T-helper 9 cell (primary cell): ENCODE measurements around the gene PCDH7.

Experiments used
- DNase-seq: peaks from one replicate; pipeline ENCODE4 v3.0.0-alpha.2; 2020
- total RNA-seq, 2 donors: gene quantifications; one replicate each; lab custom pipeline; 2026; lab: John Stamatoyannopoulos, UW

The PCDH7 gene, protein sequence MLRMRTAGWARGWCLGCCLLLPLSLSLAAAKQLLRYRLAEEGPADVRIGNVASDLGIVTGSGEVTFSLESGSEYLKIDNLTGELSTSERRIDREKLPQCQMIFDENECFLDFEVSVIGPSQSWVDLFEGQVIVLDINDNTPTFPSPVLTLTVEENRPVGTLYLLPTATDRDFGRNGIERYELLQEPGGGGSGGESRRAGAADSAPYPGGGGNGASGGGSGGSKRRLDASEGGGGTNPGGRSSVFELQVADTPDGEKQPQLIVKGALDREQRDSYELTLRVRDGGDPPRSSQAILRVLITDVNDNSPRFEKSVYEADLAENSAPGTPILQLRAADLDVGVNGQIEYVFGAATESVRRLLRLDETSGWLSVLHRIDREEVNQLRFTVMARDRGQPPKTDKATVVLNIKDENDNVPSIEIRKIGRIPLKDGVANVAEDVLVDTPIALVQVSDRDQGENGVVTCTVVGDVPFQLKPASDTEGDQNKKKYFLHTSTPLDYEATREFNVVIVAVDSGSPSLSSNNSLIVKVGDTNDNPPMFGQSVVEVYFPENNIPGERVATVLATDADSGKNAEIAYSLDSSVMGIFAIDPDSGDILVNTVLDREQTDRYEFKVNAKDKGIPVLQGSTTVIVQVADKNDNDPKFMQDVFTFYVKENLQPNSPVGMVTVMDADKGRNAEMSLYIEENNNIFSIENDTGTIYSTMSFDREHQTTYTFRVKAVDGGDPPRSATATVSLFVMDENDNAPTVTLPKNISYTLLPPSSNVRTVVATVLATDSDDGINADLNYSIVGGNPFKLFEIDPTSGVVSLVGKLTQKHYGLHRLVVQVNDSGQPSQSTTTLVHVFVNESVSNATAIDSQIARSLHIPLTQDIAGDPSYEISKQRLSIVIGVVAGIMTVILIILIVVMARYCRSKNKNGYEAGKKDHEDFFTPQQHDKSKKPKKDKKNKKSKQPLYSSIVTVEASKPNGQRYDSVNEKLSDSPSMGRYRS (N-terminal part only)
- 0 to 0.21 reads per million in 2 donors for total RNA-seq

DNA sequence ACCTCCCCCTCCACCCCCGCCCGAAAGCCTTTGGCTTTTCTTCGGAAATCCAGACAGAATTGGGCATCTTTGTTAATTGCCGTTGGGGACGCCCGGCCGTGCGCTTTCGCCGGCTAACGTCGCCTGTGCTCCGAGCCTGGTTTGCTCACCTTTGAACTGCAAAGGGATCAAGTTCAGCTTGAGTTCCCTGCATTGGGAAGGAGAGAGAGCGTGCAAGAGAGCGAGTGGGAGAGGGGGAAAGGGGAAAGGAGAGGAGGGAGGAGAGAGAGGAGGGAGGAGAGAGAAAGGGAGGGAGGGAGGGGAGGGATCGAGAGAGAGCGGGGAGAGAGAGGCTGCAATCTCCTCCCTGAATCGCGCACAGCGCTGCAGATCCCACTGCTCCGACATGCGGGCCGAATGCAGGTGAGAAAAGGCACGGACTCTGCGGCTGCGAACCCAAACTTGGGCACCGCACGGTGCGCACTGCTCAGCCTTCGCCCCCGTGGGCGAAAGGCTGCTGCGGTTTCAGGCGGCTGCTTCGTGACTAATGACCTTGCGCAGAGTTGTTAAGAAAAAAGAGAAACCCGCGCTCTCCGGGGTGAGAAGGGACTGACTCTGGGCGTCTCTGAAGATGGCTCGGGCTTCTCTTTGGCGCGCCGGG is at the start of gene PCDH7:
TSS of gene PCDH7 (plus strand) at position 349 of the 640 bp plus-strand sequence. CDS start 1,054 bp downstream, outside the sequence.
- DNase-seq, result no peak

DNA sequence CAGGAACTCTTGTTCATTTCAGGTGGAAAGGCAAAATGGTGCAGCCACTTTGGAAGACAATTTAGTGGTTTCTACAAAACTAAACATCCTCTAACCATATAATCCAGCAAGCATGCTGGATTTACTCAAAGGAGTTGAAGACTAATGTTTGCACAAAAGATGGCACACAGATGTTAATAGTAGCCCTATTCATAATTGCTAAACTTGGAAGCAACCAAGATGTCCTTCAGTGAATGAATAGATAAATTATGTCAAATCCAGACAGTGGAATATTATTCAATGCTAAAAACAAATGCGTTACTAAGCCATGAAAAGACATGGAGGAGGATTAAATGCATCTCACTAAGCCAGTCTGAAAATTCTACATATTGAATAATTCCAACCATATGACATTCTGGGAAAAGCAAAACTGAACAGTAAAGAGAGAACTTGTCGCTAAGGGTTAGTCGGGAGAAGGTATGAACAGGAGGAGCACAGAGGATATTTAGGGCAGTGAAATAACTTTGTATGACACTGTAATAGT is 48.2 kb upstream of the PCDH7 start:
- no peak for DNase-seq

DNA sequence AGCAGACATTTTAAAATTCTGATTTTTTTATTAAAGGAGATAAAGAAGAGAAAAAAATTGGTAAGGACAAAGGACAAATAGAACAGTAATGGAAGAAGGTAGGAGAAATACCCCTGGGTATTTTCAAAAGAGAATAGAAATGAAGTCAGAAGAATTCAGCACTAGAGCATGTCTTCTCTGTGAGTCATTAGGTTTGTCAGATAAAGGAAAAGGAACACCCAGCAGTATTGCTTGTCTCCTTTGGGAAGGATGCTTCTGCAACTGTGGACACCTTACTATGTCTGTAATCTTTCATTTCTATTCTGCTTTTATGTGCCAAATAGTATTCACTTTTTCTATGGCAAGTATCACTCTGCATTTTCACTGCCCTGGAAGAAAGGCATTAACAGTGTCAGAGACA is 24.0 kb upstream of the PCDH7 start:
- DNase-seq, result no peak

DNA sequence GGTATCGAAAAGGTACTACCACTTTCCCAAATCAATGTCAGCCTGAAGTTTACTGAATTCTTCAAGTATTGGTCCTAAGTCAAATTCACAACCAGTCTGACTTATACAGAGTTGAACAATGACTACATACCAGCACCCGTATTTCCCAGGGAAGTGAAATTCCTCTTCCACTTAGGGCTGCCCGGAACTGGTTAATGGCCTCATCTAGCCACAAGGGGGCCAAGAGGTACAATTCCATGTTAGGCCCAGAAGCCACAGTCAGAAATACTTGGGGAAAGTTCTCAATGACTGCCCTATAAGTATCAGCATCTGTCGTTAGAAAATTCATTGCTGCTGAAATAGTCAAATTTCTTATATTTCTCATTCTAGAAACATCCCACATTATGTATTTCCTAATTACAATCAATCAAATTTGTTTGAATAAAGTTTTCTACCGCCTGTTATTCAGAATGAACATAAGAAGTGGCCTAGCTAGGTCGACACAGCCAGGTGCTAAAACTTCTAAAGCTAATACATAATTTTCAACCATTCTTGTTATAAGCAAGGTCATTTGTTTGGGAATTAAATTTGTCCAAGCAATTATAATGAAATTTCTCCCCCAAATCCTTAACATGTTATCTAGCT is 5.6 kb upstream of the PCDH7 start:
- no peak for DNase-seq

DNA sequence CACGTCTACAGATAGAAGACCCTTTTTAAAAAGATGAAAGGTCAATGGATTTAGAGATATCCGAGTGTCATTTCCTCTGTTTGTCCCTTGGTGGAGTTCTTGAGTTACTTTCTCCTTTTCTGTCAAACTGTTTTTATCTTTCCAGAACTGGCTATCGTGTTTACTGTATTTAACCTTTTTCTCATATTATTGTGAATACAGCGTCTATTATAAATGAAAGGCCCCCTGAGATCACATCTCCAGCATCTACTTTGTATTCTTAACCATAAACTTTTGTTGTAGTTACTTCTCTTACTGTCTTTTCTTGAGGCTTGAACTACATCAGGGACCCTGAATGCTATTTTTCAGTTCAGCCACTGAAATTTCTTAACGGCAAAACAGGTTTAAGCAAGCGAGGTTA is 4.0 kb upstream of the PCDH7 start:
- no peak for DNase-seq

DNA sequence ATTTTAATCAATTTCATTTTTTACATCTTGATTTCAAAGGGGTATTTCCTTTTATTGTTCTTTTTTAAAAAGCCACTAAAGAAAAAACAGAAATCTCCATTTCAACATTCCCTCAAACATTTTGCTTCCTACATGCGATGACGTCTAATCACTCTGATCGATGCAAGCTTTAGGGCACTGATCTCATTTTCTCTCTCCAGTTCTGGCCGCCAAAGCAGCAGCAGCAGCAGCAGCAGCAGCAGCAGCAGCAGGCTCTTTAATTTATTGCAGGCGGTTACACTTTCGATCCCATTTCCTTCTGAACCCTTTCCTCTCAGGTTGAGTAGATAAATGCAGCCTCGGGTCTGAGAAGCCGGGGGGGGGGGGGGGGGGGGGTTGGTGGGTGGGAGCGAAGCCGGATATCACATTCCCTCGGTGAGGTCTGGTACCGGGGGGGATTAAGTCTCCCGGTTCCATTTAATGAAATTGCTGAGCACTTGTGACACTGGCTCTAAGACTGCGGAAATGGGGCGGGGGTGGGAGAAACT is 3.4 kb upstream of the PCDH7 start:
- no peak for DNase-seq

DNA sequence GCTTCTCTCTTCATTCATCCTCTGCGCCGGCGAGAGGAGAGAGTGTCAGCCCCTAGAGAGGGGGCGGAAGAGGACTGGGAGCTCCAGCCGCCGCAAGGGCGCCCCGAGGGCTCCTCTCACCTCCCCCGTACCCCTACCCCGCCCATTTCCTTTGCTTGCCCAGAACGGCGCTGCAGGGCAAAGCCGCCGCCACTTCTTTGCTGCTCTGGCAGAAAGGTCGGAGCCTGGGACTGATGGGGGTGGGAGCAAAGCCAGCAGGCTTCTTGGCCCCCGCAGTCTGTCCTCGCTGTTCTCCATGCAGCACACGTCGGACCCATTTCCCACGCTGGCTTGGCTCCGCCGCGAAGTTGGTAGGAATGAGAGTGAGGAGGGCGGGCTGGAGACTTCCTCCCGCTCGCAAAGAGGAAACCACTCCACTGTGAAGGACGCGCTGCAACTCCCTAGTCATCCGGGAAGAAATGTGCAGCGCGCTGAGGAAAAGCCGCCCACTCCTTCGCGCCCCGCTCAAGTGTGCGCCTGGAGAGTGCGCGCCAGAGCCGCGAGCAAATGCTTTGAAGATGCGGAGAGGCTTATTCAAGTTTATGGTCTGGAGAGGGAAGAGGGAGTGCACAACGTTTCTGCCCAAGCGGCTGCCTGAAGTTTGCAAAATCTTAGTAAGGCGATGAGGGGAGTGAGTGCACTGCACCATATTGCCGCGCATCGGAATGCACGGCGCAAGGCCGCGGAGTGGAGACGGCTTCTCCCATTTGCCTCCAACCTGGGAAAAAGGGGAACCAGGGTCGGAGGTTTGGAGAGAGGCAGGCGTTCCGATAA is 2.8 kb upstream of the PCDH7 start:
- no peak for DNase-seq

DNA sequence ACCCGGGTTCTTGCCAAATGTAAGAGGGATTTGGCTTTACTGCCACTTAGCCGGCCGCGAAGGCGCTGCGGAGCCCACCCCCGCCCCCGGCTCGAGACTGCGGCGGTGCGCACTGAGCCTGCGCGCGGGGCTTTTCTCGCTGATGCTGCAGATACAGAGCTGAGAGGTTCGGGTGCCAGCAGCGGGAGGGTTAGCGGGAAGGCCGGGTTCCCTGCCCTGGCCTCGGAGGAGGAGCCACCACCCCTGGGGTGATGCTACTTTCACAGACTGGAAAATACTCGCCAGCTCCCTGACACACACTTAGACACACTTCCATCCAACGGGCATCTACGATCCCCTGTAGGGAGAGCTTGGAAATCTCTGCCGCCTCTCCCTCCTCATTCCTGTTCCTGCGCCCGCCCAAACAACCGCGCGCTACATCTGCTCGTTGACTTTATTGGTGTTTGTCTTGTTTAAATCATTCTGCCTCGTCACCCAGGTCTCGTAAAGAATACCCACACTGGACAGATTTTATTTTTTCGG is 2.1 kb upstream of the PCDH7 start:
- no peak for DNase-seq

DNA sequence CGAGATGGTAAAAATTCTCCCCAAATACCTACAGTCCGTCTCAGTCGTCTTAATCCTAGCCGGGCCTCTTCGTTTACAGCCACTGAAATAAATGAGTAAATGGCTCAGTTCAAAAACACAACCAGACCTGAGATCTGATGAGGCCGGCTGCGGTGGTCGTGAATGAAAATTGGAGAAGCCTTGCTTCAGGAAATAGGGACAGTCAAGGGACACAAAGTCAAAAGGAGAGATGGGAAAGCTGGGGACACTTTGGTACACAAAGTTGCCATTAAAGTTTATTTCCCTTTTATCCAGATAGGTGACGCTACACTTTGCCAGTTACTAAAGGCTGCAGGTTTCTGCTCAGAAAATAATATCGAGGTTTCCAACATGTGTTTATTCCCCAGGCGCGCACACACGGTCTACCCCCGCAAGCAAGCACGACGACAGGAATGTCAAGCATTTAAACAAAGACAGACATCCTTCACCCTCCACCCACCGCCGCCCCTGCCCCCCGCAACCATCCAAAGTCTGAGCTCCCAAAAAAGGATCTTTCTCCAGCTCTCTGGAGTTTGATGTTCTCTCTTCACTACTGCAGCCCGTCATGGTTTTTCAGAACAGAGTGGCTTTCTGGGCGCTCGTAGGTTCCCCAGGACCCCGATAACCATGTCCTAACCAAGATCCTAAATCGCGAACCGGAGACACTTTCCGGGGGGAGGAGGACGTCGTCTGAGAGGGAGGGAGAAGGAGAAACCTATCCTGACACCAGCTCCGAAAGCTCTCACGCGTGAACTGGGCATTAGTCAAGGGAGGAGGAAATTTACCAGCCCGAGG is 1.3 kb upstream of the PCDH7 start:
- DNase-seq, result no peak

DNA sequence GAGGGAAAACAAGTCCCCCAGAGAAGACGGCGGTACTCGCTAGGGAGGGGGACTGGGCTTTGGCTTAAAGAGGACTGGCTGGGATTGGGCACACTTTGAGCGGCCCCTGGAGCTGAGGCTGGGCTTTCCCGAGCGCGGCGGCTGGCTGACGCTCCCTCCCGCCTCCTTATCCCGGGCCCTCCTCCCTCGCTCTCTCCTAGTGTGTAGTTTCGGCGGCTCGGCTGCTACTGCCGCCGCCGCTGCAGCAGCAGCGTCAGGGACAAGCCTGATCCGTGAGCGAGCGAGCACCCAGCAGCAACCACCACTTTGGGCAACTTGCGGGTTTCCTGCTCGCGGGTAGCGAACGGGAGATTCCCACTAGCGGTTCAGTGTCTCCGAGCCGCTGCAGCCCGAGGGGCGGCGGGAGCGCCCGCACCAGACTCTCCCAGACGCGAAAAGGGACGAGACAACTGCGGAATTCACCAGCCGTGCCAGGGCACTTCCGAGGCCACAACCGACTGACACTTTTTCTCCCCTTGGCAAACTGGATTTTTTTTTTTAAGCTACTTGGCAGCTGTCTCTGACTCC is 632 bp upstream of the PCDH7 start:
- no peak for DNase-seq

DNA sequence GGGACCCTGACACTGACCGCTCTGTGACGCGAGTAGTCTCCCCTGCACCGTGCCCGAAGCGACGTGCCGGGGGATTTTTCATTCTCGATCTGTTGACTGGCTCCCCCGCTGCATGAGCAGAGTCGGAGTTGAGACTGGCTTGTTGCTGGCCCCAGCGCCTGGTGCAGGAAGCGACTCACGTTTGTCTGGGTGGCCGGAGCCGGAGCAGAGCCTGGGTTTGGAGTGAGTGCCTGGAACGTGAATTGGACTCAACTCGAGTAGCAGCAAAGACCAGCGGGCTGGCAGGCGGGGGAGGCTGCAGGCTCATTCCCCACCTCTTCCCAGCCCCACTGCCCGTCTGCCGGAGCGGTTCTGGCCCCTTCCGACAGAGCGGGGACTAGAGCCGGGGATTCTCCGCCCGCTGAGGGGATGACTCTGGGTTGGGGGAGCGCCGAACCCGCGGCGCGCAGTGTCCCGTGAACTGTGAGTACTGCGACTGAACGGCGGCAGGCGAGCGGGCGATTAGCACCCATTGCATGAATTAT is 554 bp downstream of the PCDH7 start:
- DNase-seq, result no peak

DNA sequence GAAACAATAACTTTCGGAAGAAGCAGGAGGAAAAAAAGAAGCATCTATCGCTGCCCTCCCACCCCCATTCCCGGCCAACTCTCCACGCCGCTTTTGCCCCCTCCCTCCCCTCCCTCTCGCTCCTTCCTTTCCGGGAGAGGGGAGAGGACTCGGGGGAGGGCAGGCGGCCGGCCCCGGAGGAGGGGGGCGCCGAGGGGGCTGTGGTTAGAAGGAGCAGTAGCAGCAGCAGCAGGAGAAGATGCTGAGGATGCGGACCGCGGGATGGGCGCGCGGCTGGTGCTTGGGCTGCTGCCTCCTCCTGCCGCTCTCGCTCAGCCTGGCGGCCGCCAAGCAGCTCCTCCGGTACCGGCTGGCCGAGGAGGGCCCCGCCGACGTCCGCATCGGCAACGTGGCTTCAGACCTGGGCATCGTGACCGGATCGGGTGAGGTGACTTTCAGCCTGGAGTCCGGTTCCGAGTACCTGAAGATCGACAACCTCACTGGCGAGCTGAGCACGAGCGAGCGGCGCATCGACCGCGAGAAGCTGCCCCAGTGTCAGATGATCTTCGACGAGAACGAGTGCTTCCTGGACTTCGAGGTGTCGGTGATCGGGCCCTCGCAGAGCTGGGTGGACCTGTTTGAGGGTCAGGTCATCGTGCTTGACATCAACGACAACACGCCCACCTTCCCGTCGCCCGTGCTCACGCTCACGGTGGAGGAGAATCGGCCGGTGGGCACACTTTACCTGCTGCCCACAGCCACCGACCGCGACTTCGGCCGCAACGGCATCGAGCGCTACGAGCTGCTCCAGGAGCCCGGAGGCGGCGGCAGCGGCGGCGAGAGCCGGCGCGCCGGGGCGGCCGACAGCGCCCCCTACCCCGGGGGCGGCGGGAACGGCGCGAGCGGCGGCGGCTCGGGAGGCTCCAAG is 1.3 kb downstream of the PCDH7 start:
- no peak for DNase-seq

DNA sequence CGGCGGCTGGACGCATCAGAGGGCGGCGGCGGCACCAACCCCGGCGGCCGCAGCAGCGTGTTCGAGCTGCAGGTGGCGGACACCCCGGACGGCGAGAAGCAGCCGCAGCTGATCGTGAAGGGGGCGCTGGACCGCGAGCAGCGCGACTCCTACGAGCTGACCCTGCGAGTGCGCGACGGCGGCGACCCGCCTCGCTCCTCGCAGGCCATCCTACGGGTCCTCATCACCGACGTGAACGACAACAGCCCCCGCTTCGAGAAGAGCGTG is 1.9 kb downstream of the PCDH7 start:
- DNase-seq, result no peak

DNA sequence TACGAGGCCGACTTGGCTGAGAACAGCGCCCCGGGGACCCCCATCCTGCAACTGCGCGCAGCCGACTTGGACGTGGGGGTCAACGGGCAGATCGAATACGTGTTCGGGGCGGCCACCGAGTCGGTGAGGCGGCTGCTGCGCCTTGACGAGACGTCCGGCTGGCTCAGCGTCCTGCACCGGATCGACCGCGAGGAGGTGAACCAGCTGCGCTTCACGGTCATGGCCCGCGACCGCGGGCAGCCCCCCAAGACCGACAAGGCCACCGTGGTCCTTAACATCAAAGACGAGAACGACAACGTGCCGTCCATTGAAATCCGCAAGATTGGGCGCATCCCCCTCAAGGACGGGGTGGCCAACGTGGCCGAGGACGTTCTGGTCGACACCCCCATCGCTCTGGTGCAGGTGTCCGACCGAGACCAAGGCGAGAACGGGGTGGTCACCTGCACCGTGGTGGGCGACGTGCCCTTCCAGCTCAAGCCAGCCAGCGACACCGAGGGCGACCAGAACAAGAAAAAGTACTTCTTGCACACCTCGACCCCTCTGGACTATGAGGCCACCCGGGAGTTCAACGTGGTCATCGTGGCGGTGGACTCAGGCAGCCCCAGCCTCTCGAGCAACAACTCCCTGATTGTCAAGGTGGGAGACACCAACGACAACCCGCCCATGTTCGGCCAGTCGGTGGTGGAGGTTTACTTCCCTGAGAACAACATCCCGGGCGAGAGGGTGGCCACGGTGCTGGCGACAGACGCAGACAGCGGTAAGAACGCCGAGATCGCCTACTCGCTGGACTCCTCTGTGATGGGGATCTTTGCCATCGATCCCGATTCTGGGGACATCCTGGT is 2.4 kb downstream of the PCDH7 start:
- no peak for DNase-seq

DNA sequence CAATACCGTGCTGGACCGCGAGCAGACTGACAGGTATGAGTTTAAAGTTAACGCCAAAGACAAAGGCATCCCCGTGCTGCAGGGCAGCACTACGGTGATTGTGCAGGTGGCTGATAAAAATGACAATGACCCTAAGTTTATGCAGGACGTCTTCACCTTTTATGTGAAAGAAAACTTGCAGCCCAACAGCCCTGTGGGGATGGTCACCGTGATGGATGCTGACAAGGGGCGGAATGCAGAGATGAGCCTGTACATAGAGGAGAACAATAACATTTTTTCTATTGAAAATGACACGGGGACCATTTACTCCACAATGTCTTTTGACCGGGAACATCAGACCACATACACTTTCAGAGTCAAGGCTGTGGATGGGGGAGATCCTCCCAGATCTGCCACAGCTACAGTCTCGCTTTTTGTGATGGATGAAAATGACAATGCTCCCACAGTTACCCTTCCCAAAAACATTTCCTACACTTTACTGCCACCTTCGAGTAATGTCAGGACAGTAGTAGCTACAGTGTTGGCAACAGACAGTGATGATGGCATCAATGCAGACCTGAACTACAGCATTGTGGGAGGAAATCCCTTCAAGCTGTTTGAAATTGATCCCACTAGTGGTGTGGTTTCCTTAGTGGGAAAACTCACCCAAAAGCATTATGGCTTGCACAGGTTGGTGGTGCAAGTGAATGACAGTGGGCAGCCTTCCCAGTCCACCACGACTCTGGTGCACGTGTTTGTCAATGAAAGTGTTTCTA is 3.2 kb downstream of the PCDH7 start:
- no peak for DNase-seq

DNA sequence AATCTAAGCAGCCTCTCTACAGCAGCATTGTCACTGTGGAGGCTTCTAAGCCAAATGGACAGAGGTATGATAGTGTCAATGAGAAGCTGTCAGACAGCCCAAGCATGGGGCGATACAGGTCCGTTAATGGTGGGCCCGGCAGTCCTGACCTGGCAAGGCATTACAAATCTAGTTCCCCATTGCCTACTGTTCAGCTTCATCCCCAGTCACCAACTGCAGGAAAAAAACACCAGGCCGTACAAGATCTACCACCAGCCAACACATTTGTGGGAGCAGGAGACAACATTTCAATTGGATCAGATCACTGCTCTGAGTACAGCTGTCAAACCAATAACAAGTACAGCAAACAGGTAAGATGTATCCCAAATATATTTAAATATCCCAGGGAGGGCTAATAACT is 4.1 kb downstream of the PCDH7 start:
- DNase-seq, result no peak

DNA sequence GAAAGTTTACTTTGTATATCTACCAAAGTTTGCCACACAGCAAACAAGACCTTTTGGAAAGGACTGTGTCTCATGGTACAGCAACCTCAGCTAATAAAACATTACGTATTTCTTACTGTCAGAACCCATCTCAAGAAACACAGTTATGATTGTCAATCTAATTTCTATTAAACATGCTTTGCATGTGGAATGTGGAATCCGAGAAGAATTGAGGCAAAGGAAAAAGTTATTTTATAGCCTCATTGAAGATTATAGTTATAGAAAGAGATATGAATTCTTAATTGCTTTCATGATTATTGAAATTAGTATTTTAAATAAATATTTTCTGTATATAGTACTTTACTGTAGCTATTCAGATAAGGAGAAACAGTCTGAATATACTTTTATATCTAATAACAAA is 5.4 kb downstream of the PCDH7 start:
- no peak for DNase-seq
